H9 (cell line): ENCODE results near the gene ARVCF. TPM values are rescaled to one million over a fixed set of nuclear protein-coding genes. Genes with fewer than 3 reads are reported as not detected.

Source experiments
- DNase-seq: peaks from one replicate; pipeline ENCODE4 v3.0.0-alpha.2; 2017
- H2AFZ ChIP-seq: one replicate; pipeline ENCODE4 v1.6.1; 2013; ENCODE audit warnings: mild to moderate bottlenecking, low read length, control low read depth, moderate library complexity
- H2AK5ac ChIP-seq: 2 replicates; pipeline ENCODE4 v1.6.1; 2013; ENCODE audit warnings: low read length, control low read depth, mixed read lengths; ENCODE audit not compliant: insufficient read length
- H2BK120ac ChIP-seq: one replicate; pipeline ENCODE4 v1.6.1; 2013; ENCODE audit warnings: low read depth, mild to moderate bottlenecking, low read length, control low read depth, inconsistent platforms; ENCODE audit not compliant: poor library complexity, severe bottlenecking
- H2BK12ac ChIP-seq: 2 replicates; pipeline ENCODE4 v1.6.1; 2013; ENCODE audit warnings: low read length, control low read depth, mixed read lengths, low read depth; ENCODE audit not compliant: insufficient read length
- H2BK15ac ChIP-seq: 2 replicates; pipeline ENCODE4 v1.6.1; 2013; ENCODE audit warnings: low read depth, low read length, control low read depth
- H2BK20ac ChIP-seq: one replicate; pipeline ENCODE4 v1.6.1; 2013; ENCODE audit warnings: low read depth, mild to moderate bottlenecking, low read length, control low read depth, inconsistent platforms; ENCODE audit not compliant: poor library complexity, severe bottlenecking
- H2BK5ac ChIP-seq: 2 replicates; pipeline ENCODE4 v1.6.1; 2013; ENCODE audit warnings: low read length, control low read depth, mixed read lengths; ENCODE audit not compliant: insufficient read length
- H3K14ac ChIP-seq: 2 replicates; pipeline ENCODE4 v1.6.1; 2013; ENCODE audit warnings: low read length, control low read depth; ENCODE audit not compliant: insufficient read depth
- H3K18ac ChIP-seq: 2 replicates; pipeline ENCODE4 v1.6.1; 2013; ENCODE audit warnings: low read depth, mild to moderate bottlenecking, mixed read lengths, low read length, control low read depth; ENCODE audit not compliant: insufficient read length
- H3K23ac ChIP-seq: 2 replicates; pipeline ENCODE4 v1.6.1; 2013; ENCODE audit warnings: low read length, control low read depth, mixed read lengths, low read depth; ENCODE audit not compliant: insufficient read length
- H3K23me2 ChIP-seq: 2 replicates; pipeline ENCODE4 v1.6.1; 2013; ENCODE audit warnings: low read depth, mild to moderate bottlenecking, mixed read lengths, low read length, control low read depth; ENCODE audit not compliant: insufficient read length, poor library complexity, severe bottlenecking
- H3K27ac ChIP-seq: 2 replicates; pipeline ENCODE4 v1.5.1; 2013; ENCODE audit warnings: low read length, control low read depth, mixed read lengths, low read depth; ENCODE audit not compliant: insufficient read length
- H3K27me3 ChIP-seq: 2 replicates; pipeline ENCODE4 v1.6.1; 2013; ENCODE audit warnings: low read length, control low read depth, inconsistent platforms; ENCODE audit not compliant: insufficient read depth
- H3K4ac ChIP-seq: 2 replicates; pipeline ENCODE4 v1.6.1; 2013; ENCODE audit warnings: low read depth, mild to moderate bottlenecking, control low read depth, inconsistent platforms, low read length, moderate library complexity
- H3K4me1 ChIP-seq: 2 replicates; pipeline ENCODE4 v1.6.1; 2013; ENCODE audit warnings: low read length, control low read depth, inconsistent platforms; ENCODE audit not compliant: insufficient read depth
- H3K4me2 ChIP-seq: 2 replicates; pipeline ENCODE4 v1.6.1; 2013; ENCODE audit warnings: low read length, control low read depth, mixed read lengths; ENCODE audit not compliant: insufficient read length, insufficient read depth
- H3K56ac ChIP-seq: 2 replicates; pipeline ENCODE4 v1.6.1; 2013; ENCODE audit warnings: low read depth, mild to moderate bottlenecking, mixed read lengths, low read length, control low read depth; ENCODE audit not compliant: insufficient read length
- H3K79me1 ChIP-seq: 2 replicates; pipeline ENCODE4 v1.6.1; 2013; ENCODE audit warnings: low read depth, mild to moderate bottlenecking, moderate library complexity, low read length, control low read depth, inconsistent platforms; ENCODE audit not compliant: insufficient read depth, poor library complexity, severe bottlenecking
- H3K79me2 ChIP-seq: 2 replicates; pipeline ENCODE4 v1.6.1; 2013; ENCODE audit warnings: low read length, control low read depth, inconsistent platforms; ENCODE audit not compliant: insufficient read depth
- H3K9ac ChIP-seq: 2 replicates; pipeline ENCODE4 v1.6.1; 2013; ENCODE audit warnings: low read length, control low read depth, mixed read lengths; ENCODE audit not compliant: insufficient read length; ENCODE audit errors: extremely low read depth
- H3K9me3 ChIP-seq: one replicate; pipeline ENCODE4 v1.6.1; 2013; ENCODE audit warnings: low read depth, low read length, inconsistent platforms; ENCODE audit not compliant: control insufficient read depth
- H3T11ph ChIP-seq: one replicate; pipeline ENCODE4 v1.6.1; 2013; ENCODE audit warnings: mild to moderate bottlenecking, low read length, control low read depth, inconsistent platforms
- H4K20me1 ChIP-seq: one replicate; pipeline ENCODE4 v1.6.1; 2013; ENCODE audit not compliant: control insufficient read depth, insufficient read length, insufficient read depth
- H4K5ac ChIP-seq: 2 replicates; pipeline ENCODE4 v1.6.1; 2013; ENCODE audit warnings: low read depth, mild to moderate bottlenecking, mixed read lengths, low read length, control low read depth; ENCODE audit not compliant: insufficient read length
- H4K8ac ChIP-seq: replicated peaks from 2 replicates; pipeline ENCODE4 v1.6.1; 2013; ENCODE audit warnings: low read length, control low read depth, mixed read lengths, low read depth; ENCODE audit not compliant: insufficient read length
- H4K91ac ChIP-seq: 2 replicates; pipeline ENCODE4 v1.6.1; 2013; ENCODE audit warnings: low read depth, mild to moderate bottlenecking, moderate library complexity, mixed read lengths, low read length, control low read depth; ENCODE audit not compliant: insufficient read length
- H3K27ac Mint-ChIP-seq, 3 experiments: 2 replicates in 2 of 3; 3 replicates in 1 of 3; pipeline ENCODE4 v1.8.0; 2020 to 2021; ENCODE audit warnings: mixed read lengths in 3 of 3, mild to moderate bottlenecking in 1 of 3, moderate library complexity in 1 of 3
- H3K27me3 Mint-ChIP-seq: 2 replicates; pipeline ENCODE4 v1.8.0; 2021; ENCODE audit warnings: low read depth, mild to moderate bottlenecking, moderate library complexity, mixed read lengths
- H3K36me3 Mint-ChIP-seq, 3 experiments: 2 replicates in 2 of 3; 3 replicates in 1 of 3; pipeline ENCODE4 v1.8.0; 2020 to 2021; ENCODE audit warnings: low read depth in 3 of 3, mixed read lengths in 3 of 3; ENCODE audit not compliant: insufficient read depth in 1 of 3
- H3K4me1 Mint-ChIP-seq, 2 experiments: 2 replicates each; pipeline ENCODE4 v1.8.0; 2020; ENCODE audit warnings: mixed read lengths in 2 of 2
- H3K4me3 Mint-ChIP-seq, 2 experiments: 2 replicates in 1 of 2; 3 replicates in 1 of 2; pipeline ENCODE4 v1.8.0; 2020 to 2021; ENCODE audit warnings: mild to moderate bottlenecking in 2 of 2, mixed read lengths in 2 of 2, moderate library complexity in 1 of 2
- H3K9me3 Mint-ChIP-seq, 2 experiments: 2 replicates in 1 of 2; 3 replicates in 1 of 2; pipeline ENCODE4 v1.8.0; 2020; ENCODE audit warnings: mild to moderate bottlenecking in 2 of 2, mixed read lengths in 2 of 2, moderate library complexity in 1 of 2
- WGBS: extraction: QIAGEN DNeasy Blood & Tissue Kit; methylation state at CpG from one replicate; pipeline ENCODE4 v1.1.7; 2013; ENCODE audit warnings: missing lambda C conversion rate, low lambda C conversion rate, mixed read lengths; ENCODE audit not compliant: insufficient read length; ENCODE audit errors: extremely low coverage; 5-methylcytosine and 5-hydroxymethylcytosine counted together
- total RNA-seq: library from RNA; stranded (reverse); gene quantifications from 2 replicates; pipeline ENCODE4 v1.2.1, GENCODE V29; 2021
- TF ChIP-seq, protein P1 (sequence below): fragments of 200-600 bp; sonication (generic); conservative IDR thresholded peaks from 3 replicates; pipeline ENCODE4 v1.8.0; 2021; ENCODE audit warnings: antibody characterized with exemption, mild to moderate bottlenecking

Gene ARVCF
- total RNA-seq, 1 experiment from 2014 or later = 40.7 TPM

GRCh38 chr22:20028855-20029549 lies 12.4 kb upstream of the ARVCF start:
- Histone ChIP-seq H4K5ac (no peak overlapping the region), H3K9ac (no peak overlapping the region), H3K27me3 (no peaks in the 10 kb centered on the region), H3K9me3 (no peaks in the 10 kb centered on the region), H3K23me2 (no peaks in the 10 kb centered on the region), H4K8ac (no peak overlapping the region), H2BK20ac (no peak overlapping the region), H3K4me1 (no peaks in the 10 kb centered on the region), H2BK120ac (no peak overlapping the region), H3K4ac (no peak overlapping the region), H2BK5ac (no peak overlapping the region), H2BK15ac (no peak overlapping the region), H3K4me2 (no peak overlapping the region), H3T11ph (no peak overlapping the region), H3K18ac (no peak overlapping the region), H2AK5ac (no peak overlapping the region), H2AFZ (no peak overlapping the region), H3K14ac (no peak overlapping the region), H3K23ac (no peak overlapping the region), H3K79me1 (no peaks in the 10 kb centered on the region), H3K56ac (no peak overlapping the region), H3K27ac (no peak overlapping the region), H2BK12ac (no peak overlapping the region), H4K91ac (no peak overlapping the region), H4K20me1 (no peaks in the 10 kb centered on the region), H3K79me2 (no peaks in the 10 kb centered on the region)
- H3K4me1 Mint-ChIP-seq = peaks cover 0 to 4% of the 10 kb centered on the region in 2 experiments; a peak in 1 of 4 replicates
- no peak overlapping the region for H3K4me3 Mint-ChIP-seq
- H3K36me3 Mint-ChIP-seq = no peaks in the 10 kb centered on the region; a peak in 1 of 7 replicates
- DNase-seq = no peak
- no peaks in the 10 kb centered on the region for H3K9me3 Mint-ChIP-seq
- no CpG with 5 or more reads among the region's 16 CpGs for WGBS
- TF ChIP-seq, protein P1, sequence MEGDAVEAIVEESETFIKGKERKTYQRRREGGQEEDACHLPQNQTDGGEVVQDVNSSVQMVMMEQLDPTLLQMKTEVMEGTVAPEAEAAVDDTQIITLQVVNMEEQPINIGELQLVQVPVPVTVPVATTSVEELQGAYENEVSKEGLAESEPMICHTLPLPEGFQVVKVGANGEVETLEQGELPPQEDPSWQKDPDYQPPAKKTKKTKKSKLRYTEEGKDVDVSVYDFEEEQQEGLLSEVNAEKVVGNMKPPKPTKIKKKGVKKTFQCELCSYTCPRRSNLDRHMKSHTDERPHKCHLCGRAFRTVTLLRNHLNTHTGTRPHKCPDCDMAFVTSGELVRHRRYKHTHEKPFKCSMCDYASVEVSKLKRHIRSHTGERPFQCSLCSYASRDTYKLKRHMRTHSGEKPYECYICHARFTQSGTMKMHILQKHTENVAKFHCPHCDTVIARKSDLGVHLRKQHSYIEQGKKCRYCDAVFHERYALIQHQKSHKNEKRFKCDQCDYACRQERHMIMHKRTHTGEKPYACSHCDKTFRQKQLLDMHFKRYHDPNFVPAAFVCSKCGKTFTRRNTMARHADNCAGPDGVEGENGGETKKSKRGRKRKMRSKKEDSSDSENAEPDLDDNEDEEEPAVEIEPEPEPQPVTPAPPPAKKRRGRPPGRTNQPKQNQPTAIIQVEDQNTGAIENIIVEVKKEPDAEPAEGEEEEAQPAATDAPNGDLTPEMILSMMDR = no peak
- no peak overlapping the region for H3K27ac Mint-ChIP-seq
- H3K27me3 Mint-ChIP-seq = no peaks in the 10 kb centered on the region; the same call in 1 of the 2 replicates
